ENCODE results near the gene CDC42BPG.

CDC42BPG gene, protein sequence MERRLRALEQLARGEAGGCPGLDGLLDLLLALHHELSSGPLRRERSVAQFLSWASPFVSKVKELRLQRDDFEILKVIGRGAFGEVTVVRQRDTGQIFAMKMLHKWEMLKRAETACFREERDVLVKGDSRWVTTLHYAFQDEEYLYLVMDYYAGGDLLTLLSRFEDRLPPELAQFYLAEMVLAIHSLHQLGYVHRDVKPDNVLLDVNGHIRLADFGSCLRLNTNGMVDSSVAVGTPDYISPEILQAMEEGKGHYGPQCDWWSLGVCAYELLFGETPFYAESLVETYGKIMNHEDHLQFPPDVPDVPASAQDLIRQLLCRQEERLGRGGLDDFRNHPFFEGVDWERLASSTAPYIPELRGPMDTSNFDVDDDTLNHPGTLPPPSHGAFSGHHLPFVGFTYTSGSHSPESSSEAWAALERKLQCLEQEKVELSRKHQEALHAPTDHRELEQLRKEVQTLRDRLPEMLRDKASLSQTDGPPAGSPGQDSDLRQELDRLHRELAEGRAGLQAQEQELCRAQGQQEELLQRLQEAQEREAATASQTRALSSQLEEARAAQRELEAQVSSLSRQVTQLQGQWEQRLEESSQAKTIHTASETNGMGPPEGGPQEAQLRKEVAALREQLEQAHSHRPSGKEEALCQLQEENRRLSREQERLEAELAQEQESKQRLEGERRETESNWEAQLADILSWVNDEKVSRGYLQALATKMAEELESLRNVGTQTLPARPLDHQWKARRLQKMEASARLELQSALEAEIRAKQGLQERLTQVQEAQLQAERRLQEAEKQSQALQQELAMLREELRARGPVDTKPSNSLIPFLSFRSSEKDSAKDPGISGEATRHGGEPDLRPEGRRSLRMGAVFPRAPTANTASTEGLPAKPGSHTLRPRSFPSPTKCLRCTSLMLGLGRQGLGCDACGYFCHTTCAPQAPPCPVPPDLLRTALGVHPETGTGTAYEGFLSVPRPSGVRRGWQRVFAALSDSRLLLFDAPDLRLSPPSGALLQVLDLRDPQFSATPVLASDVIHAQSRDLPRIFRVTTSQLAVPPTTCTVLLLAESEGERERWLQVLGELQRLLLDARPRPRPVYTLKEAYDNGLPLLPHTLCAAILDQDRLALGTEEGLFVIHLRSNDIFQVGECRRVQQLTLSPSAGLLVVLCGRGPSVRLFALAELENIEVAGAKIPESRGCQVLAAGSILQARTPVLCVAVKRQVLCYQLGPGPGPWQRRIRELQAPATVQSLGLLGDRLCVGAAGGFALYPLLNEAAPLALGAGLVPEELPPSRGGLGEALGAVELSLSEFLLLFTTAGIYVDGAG (N-terminal part only)

DNA sequence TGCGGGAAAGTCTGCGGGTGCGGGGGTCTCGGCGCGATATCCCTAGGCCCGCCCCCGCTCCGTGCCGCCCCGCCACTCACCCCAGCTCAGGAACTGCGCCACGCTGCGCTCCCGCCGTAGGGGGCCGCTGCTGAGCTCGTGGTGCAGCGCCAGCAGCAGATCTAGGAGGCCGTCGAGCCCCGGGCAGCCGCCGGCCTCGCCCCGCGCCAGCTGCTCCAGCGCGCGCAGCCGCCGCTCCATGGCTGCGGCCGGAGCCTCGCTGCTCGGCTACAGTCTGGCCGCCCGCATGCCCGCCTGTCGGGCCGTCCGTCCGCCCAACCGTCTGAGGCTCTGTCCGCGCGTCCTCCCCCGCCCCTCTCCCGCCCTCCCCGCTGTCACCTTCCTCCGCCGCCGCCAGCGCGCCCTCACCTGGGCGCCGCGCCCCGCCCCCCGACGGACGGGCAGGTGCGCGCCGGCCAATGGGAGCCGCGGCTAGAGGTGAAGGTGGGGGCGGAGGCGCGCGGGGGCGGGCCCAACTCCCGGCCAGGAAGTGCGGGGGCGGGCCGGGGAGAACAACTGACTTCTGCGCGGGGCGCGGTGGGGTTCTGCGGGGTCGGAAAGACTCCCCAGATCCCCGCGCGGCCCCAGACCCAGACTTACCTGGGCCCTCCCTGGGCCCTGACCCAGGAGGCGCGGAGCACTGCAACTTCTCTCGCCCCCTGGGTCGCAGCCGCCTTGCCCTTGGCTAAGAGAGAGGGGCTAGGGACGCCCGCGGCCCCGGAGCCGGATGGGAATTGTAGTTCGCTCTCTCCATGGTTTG is at the start of gene CDC42BPG:
Gene CDC42BPG, minus strand, starts transcription at position 324 of the 799 bp plus-strand sequence. Its CDS starts 84 bp downstream, at position 240.
- no peak for DNase-seq (ENCODE audit: low read depth)

DNA sequence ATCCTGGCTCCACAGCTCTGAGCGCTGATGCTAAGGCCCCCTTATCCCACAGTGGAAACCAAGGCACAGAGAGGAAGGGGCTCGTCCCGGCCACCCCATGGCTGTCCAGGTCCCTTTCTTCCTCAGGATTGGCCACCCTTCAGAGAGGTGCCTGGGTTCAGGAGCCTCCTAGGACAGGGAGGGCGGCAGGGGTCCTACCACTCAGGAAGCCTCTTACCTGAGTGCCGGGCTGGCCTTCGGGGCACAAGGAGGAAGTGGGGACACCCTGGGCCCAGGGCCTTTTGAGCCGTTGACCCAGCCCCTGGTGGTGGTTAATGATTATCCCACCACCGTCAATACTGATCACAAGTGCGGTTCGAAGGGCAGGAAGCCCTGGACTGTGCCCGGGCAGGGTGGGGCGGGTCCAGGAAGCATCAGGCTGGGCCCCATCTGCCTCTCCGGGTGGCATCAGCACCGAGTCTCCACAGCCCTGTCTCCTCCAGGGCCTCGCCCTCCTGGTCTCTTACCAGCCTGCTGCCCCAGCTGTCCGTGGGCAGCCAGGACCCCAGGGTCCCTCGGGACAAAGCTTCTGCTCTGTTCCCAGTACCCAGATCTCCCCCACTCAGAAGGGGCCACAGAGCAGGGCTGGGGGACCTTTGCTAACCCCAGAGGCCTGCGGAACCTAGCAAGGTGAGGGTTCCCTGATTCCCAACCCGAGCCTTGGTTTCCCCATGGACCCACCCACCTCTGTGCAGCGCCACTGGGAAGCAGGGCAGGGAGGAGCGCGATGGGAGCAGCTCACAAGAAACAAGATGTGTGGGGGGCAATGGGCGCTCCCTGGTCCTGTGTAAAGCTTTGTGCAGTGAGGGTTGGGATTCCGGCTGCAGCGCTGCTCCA is 49.0 kb upstream of the CDC42BPG start:
- DNase-seq (ENCODE audit: low read depth), result no peak

DNA sequence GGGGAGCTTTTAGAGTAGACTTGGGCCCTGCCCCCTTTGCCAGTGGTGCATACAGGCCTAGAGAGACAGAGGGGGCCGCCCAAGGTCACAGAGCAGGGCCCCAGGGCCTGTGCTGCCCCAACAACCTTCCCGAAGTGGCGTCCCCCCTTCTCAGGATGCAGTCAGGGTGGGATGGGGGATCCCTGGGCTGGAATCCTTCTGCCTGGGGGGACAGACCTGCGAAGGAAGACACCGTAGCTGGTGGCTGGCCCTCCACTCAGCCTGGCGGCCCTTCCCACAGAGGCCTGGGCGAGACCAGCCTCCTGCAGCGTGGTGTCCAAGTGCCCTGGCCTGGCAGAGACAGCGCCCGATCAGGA is 48.4 kb upstream of the CDC42BPG start:
- no peak for DNase-seq (ENCODE audit: low read depth)

DNA sequence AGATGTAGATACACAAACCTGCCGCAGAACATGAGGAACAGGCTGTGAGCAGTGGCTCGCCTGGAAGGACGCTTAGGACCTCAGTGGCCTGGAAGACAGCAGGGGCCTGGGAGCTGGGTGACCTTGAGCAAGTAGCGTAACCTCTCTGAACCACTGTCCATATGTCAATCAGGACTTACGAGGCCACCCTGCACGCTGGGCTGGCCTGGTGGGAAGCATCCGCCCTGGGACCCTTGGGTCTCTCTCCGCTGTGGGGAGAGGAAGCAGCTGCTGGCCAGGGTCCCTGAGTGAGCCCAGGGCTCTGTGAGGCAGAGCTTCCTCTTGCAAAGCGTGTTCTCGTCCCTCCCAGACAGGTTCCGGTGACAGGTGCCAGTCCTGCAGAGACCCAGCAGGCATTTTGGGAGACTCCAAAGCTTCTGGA is 48.0 kb upstream of the CDC42BPG start:
- no peak for DNase-seq (ENCODE audit: low read depth)

DNA sequence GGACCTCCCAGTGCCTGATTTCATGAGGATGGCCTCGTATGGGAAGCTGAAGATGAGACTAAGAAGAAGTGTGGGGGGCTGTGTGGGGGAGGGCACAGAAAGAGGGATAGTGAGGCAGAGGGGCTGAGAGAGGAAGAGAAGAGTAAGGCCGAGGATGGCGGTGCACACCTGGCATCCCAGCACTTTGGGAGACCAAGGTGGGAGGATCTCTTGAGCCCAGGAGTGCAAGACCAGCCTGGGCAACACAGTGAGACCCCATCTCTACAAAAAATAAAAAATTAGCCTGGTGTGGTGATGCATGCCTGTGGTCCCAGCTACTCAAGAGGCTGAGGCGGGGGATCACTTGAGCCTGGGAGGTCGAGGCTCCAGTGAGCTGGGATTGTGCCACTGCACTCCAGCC is 47.4 kb upstream of the CDC42BPG start:
- no peak for DNase-seq (ENCODE audit: low read depth)

DNA sequence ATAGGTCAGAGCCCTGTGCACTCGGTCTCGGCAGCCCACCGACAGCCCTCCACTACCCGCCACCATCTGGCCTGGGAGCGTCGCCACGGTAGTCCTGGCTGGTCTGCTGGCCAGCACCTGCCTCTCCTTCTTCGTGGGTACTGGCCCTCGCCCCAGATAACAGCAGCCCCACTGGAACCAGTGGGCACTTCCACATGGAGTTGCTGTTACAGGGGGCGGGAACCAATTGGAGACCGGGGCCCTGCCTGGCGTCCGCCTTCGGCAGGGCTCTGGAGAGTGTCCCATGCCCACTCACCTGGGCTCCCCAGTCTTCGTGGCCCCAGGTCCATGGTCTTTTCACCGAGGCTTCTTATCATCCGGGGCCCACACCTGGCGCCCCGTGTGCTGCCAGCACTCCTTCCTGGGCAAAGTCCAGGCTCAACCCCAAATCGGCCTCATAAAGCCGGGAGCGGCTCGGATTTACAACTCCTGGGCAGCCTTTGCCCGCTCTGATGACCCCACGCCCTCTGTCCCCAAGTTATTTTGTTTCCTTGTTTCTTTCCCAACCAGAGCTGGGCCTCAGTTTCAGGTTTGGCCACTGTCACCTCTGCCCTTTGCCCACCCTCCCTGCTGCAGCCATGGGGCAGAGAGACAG is 46.9 kb upstream of the CDC42BPG start:
- DNase-seq (ENCODE audit: low read depth), result no peak

DNA sequence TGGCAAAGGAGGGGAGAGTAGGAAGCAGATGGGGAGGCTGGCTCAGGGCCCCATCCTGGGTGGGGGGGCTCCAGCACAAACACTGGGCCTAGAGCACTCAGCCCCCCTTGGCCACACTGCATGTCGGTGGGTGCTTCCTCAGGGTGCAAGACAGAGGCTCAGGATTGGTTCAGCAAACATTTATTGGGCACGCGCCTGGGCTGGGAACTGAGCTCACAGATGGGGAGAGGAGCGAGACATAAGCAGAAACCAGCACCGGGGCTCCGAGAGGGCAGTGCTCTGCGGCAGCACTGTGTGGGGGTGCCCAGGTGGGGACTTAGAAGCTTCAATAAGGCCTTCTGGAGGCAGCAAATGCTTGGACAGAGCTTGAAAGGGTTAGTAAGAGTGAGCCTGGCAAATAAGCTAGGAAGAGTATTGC is 46.1 kb upstream of the CDC42BPG start:
- no peak for DNase-seq (ENCODE audit: low read depth)

DNA sequence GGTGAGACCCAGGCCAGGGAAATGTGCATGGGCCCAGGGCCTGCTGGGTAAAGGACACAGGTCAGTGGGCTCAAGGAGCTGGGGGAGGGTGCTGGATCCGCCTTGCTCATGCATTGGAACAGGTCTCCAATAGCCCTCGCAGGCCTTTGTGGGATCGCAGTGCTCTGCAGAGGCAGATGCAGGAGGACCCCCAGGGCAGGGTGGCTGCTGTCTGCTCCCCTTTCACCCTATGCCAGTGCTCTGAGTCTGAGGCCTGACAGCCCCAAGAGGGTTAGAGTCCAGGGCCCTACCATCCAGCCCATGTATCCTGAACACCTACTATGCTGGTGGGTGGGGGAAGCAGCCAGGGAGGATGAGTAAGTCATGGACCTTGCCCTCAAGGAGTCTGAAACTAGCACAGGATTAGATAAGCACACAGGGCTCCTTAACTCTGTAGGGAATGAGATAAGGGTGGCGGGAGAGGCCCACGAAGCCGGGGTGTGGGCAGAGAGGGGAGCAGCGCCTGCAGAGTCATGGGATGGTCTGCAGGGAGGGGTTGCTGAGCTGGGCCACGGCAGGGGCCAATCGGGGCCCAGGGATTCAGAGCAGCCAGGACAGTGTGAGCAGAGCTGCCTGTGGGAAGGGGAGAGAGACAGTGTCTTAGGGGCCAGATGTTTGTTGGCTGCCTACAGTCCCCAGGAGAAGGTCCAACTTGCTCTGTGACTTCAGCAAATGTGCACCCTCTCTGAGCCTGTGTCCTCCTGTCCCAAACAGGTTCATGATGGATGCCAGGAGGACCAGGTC is 44.5 kb upstream of the CDC42BPG start:
- no peak for DNase-seq (ENCODE audit: low read depth)

DNA sequence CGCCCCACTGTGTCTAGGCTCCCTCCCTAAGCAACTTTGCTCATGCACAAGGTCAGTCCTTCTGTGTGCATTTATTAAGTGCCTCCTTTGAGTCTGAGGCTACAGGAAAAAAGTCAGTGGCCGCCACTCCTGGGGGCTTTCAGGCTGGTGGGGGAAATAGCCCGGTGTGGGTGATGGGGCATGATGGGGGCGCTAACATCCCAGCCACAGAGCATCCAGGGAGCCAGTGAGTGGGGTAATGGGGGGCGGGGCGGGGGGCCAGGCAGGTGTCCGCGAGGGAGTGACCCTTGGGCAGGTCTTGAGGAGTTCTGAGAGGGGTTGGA is 43.9 kb upstream of the CDC42BPG start:
- DNase-seq (ENCODE audit: low read depth), result no peak

DNA sequence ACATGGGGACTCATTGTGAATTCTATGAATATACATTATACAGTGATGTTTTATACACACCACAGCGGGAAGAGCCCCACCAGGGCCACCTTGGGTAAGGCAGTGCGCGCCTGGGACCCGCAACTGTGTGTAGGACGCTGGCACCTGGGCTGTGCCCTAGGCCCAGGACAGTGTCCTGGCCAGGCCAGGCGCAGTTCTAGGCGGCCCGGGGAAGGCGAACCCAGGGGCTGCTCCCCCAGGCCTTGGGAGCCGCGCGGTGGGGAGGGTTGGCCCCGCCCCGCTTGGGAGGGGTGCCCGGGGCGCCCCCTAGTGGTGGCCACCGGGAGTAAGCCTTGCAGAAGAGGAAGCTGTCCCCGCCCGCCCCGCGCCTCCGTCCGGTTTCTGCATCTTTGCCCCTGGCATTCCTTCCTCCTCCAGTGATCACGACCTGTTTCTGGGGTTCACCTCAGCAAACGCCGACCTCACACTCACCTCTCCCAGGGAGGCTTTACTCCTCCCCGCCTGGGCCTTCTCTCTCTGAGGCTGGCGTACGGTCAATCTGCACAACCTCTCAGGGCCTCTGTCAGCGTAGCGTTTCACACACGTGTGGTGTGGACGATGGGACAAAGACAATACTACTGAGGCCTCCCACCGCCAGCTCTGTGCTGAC is 43.4 kb upstream of the CDC42BPG start:
- peak; percentile 71 for DNase-seq (ENCODE audit: low read depth)

DNA sequence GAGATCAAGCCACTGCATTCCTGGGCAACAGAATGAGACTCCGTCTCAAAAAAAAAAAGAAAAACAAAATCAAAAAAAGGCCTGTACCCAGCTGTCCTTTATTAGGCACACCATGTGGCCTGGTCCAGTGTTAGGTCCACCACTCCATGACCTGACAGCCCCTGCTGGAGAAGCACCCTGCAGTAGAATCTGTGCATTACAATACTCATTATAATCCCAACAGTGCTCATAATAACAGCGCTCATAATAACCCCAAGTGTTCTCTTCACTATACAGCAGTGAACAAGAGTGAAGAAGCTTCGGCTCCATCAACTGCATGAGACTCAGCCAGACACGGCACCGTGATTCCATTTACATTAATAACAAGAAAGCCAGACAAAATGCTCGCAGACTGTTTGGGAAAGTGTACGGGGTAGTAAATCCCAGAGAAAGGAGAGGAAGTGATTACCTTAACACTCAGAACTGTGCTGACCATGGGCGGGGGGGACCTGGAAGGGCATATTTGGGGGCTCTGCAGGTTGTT is 42.8 kb upstream of the CDC42BPG start:
- no peak for DNase-seq (ENCODE audit: low read depth)

DNA sequence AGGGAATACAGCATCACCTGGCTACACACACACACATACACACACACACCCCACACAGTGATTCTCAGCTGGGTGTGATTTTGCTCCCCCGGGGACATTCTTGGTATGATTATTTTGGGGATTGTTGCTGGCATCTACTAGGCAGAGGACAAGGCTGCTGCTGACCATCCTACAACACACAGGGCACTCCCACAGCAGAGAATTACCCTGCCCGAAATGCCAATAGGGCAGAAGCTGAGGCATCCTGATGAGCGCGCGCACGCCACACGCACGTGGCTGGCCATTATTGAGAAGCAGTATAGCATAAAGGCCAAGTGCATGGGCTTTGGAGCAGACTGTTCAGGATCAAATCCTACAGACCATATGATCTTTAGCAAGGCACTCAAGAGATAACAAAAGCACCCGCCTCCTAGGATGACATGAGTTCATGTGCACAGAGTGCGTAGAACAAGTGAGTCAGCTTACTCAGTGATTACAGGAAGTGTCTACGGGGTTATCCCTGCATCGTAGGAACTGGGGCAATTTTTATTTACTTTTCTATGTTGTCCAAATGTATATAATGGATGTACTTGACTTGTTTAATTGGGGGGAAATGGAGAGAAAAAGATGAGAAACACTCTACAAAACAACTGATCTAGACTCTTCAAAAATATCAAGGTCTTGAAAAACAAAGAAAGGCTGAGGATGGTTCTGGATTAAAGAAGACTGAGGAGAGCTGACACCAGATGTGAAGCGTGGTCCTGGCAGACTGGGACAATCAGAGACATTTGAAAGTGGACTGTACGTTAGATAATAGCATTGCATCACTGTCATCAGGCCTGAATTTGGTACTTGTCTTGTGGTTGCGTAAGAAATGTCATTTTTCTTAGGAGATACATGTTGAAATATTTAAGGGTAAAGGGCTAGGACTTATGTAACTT is 41.2 kb upstream of the CDC42BPG start:
- DNase-seq (ENCODE audit: low read depth), result no peak

DNA sequence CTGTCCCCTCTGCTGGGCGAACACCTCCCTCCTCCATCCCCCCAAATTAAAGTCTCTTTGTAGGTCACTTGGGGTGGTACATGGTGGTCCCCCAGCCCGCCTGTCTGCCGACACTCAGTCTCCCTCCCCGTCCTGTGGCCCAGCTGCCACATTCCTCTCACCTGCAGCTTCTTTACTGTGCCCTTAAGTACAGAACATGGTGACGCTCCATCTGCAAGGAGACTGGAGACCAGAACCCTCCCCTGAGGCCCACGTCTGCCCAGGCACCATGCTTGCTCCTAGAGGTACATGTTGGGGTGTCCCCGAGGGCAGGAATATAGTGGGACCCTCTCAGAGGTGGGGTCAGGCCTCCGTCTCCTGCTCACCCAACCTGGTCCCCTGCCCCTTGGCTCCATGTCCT is 39.6 kb upstream of the CDC42BPG start:
- no peak for DNase-seq (ENCODE audit: low read depth)

DNA sequence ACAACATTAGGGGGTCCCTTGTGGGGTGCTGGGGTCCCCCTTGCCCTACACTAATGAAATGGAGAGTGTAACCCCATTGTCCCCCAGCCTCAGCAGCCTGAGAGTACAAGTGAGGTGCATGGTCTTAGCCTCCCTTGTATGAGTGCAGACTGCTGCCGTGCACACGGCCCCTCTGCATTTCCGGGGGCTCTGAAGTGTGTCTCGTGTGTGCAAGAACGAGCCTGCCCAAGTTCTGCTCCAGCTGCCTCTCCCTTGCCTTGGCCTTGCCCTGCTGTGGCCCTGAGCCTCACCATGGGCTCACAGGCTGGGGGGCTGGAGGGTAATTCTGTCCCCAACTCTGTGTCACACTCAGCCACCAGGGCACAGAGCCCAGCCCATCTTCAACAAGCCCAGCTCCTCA is 39.1 kb upstream of the CDC42BPG start:
- no peak for DNase-seq (ENCODE audit: low read depth)

DNA sequence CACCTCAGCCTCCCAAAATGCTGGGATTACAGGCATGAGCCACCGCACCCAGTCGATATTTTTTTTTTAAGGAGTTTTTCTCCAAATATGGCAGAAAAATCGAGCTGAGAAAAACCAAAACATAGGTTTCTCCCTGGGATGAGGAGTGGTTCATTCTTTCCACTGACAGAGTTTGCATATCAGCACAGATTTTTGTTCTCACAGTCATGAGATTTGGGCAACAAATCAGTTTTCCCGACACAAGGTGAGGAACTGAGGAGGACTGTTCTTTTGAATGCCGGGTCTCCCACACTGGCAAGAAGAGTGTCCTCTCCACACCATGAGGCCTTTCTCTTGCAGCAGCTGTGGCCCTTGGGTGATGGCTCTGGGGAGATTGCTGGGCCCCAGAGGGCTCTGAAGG is 37.8 kb upstream of the CDC42BPG start:
- no peak for DNase-seq (ENCODE audit: low read depth)

DNA sequence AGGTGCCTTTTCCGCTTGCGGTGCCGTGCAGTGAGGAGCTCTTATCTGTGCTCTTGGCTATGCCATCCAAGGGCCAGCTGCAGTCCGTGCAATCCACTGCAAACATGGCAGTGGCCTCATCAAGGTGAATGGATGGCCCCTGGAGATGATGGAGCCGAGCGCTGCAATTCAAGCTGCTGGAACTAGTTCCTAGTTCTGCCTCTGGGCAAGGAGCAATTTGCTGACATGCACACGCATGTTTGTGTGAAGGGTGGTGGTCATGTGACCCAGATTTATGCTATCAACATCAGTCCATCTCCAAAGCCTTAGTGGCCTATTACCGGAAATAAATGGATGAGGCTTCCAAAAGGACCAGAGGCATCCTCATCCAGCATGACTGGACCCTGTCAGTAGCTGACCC is 37.0 kb upstream of the CDC42BPG start:
- DNase-seq (ENCODE audit: low read depth), result no peak

DNA sequence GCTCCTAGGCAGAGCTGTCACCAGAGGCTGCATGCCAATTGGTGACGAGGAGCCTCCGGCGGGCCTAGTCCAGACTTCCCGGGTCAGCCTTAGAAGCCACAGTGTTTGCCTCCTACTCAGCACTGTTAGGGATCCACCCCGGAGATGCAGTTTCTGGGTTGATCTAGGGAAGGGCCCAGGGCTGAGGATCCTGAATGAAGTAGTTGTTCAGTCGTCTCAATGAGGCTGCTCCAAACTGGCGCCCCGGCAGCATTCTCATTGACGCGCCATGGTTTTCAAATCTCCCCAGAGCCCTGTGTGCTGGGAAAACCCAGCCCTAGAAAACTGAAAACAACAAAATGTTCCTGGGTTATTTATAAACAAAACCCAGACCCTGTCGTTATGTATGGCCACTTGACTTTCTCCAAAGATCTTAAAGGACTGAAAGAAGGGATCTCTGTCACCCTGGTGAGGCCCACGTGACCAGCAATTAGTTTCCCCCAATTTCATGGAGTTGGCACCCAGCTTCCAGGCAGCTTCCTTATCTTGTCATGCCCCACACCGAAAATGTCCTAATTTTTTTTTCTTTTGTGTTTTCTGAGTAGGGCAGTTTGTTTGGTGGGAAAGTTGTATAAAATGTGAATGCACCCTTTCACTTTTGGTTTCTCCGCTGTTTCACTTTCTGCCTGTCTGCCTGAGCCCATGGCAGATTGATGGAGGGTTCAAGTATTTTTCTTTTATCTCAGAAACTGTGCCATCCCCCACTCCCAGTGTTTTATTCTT is 36.0 kb upstream of the CDC42BPG start:
- no peak for DNase-seq (ENCODE audit: low read depth)

All from stimulated activated CD8-positive, alpha-beta memory T cell treated with anti-CD3 and anti-CD28 coated beads, Interleukin-7, amount 100 ng/mL, for 24 hours (primary cell).